ENCODE data around the gene SLC22A8.
"Not testable (repeated sequence)": the region's sequence is repeated elsewhere in the genome, so short reads cannot be mapped to it uniquely, and the experiment has no call there.

SLC22A8 gene, protein sequence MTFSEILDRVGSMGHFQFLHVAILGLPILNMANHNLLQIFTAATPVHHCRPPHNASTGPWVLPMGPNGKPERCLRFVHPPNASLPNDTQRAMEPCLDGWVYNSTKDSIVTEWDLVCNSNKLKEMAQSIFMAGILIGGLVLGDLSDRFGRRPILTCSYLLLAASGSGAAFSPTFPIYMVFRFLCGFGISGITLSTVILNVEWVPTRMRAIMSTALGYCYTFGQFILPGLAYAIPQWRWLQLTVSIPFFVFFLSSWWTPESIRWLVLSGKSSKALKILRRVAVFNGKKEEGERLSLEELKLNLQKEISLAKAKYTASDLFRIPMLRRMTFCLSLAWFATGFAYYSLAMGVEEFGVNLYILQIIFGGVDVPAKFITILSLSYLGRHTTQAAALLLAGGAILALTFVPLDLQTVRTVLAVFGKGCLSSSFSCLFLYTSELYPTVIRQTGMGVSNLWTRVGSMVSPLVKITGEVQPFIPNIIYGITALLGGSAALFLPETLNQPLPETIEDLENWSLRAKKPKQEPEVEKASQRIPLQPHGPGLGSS

DNA sequence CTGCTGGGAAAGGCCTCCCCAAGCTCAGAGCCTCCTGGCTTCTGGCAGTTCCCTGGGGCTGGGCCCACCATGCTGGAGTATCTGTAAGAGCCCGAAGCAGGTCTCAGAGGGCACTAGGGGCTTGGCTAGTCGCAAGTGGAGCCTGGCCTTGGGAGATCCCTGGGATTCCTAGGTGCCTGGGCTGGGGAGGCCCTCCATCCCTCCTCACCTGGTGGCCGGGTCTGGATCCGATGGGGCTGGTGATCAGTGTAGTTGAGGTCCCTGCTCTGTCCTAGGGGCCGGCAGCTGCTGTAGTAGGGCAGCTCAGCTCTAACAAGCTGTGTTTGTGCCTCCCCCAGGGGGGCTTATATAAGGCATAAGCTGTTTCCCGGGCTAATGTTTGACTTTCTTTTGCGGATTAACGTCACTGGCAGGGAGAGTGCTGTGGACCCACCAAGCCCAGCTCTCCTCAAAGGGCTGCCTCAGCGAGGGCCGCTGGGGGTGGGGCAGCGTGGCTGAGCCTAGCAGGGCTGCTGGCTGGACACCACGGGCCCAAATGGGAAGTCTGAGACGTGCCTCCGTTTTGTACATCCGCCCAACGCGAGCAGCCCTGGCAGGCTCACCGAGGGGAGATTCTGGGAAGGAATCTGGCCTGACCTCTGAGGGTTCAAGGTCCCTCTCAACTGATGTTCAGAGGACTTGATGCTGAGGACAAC is at the start of gene SLC22A8:
SLC22A8 (minus strand) TSS at position 321 of the 695 bp plus-strand sequence. CDS start 883 bp downstream, outside the sequence.
- H3K4me3 ChIP-seq (ENCODE audit: low read depth, low read length): no peak within 1 kb of the TSS

DNA sequence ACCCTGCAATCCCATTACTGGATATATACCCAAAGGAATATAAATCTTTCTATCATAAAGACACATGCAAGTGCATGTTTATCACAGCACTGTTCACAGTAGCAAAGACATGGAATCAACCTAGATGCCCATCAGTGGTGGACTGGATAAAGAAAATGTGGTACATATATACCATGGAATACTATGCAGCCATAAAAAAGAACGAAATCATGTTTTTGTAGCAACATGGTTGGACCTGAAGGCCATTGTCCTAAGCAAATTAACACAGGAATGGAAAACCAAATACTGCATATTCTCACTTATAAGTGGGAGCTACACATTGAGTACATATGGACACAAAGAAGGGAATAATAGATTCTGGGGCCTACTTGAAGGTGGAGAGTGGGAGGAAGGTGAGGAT is 30.6 kb upstream of the SLC22A8 start:
- H3K4me3 ChIP-seq (ENCODE audit: low read depth, low read length): not testable (repeated sequence)

DNA sequence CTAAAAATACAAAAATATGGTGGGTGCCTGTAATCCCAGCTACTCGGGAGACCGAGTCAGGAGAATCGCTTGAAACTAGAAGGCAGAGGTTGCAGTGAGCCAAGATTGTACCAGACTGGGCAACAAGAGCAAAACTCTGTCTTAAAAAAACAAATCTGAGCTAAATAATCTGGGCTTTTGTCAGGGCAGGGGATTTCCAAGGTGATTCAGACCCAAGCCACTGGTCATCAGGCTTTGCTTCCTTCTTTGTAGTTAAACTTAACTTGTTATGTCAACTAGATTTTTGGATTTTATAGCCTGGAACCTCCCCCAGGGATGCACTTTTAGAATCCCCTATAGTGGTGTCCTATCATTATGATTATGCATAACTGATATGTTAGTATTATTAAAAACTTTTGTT is 27.0 kb upstream of the SLC22A8 start:
- no peak overlapping the region for H3K4me3 ChIP-seq (ENCODE audit: low read depth, low read length)

DNA sequence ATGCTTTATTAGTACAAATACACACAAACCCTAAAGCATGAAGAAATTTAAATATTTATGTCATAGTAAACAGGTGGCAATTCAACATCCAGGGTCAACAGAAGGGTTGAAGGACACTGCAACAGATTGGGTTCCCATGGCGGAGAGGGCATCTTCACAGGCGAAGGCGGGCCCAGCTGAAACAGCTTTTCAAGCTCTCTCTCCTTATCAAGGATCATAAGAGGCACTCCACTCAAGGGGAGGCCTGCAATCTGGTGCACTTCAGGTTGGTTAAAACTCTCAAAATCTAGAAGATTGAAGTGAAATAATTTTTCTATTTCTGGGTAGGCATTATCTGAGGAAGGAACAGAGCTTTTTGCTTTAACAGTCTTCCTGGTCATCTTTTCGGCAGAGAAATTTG is 16.8 kb upstream of the SLC22A8 start:
- no peak overlapping the region for H3K4me3 ChIP-seq (ENCODE audit: low read depth, low read length)

DNA sequence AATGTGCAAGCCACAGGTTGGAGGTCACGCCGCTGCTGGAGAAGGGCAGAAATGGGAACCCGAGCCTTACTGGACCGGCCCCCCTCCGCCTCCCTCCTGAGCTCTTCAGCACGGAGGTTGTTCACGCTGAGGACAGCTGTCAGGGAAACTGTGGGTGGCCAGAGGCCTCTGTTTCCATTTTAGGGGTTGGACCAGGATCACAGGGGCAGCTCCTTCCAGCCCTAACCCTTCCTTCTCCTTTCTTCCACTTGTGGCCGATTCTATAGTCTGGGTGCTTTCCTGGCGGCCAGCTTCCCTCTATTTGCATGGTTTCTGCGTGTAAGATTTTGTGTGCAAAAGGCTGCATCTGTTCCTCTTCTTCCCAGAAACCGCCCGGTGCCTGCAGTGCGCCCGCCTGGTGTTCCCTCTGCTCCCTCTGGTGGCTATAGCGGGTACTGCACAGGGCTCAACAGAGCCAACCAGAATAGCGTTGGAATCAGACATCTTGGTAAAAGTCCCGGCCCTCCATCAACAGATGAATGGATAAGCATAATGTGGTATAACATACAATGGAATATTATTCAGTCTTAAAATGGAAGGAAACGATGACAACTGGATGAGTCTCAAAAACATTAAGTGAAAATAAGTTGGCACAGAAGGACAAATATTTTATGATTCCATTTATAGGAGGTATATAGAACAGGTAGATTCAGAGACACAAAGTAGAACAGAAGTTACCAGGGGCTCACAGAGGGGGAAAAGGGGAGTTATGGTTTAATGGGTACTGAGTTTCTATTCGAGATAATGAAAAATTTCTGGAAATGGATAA is 8.4 kb upstream of the SLC22A8 start:
- H3K4me3 ChIP-seq (ENCODE audit: low read depth, low read length): no peak overlapping the region

DNA sequence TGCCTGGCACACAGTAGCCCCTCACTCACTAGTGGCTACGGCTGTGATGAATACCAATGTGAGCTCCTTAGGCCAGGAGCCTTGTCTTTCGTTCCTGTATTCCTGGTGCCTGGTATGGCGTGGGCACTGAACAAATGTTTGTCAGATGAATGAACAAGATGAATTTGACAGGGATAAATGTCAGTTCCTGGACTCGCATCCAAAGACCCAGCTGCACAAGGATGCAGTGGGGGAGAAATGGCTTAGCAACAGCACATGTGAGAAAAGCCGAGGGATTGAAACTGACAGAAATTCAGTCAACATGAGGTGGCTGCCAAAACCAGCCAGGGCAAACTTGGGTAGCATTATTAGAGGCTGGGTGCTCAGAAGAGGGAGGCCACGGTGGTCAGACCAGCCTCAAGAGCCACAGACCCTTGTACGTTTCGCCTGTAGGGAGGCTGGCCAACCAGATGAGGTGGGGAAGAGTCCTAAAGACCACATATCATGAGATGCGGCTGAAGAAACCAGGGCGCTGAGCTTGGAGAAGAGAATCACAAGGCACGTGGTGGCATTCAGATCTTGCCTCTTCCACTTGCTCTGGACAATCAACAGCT is 7.7 kb upstream of the SLC22A8 start:
- H3K4me3 ChIP-seq (ENCODE audit: low read depth, low read length): no peak overlapping the region

DNA sequence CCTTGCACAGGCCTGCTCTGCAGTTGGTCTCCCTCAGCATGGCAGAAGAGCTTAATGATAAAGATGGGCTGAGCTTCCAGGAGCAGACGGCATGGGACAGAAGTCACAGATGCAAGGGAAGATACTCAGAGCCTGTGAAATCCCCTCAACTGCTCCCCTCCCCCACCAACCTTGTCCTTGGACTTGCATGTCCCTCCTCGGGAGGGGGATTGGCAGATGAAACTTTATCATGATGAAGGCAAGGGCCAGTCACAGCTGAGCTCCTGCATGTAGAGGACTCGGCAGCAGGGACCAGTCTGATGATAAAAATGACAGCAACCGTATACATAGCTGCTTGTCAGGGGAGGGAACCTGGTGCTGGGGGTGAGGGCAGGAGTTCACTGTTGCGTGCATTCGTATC is 6.8 kb upstream of the SLC22A8 start:
- H3K4me3 ChIP-seq (ENCODE audit: low read depth, low read length): no peak overlapping the region

DNA sequence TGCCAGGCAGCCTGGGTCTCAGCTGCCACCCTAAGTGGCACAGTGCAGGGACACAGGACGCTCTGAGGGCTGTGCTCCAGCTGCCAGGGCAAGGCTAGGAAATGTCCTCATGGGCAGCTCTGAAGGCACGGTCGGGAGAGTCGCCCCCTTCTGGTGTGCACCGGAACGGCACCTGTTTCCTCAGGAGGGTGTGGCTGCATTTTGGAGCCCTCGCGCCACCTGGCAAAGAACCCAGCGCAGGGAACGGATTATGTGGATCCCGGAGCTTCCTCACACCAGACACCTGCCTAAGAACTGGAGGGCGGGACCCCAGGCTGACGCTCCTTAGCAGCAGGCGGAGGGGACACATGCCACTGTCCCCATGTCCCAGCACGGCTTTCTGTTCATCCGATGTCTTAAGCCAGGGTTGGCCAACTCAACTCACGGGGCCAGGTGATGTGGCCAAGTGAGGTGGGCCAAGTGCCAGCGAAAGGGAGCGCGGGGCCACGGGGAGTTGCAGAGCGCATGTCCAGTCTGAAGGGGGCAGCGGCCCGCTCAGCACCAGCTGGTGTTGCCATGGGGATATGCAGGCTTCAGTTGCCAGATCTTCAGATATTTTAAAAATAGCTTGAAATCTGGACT is 5.1 kb upstream of the SLC22A8 start:
- H3K4me3 ChIP-seq (ENCODE audit: low read depth, low read length): no peak overlapping the region

DNA sequence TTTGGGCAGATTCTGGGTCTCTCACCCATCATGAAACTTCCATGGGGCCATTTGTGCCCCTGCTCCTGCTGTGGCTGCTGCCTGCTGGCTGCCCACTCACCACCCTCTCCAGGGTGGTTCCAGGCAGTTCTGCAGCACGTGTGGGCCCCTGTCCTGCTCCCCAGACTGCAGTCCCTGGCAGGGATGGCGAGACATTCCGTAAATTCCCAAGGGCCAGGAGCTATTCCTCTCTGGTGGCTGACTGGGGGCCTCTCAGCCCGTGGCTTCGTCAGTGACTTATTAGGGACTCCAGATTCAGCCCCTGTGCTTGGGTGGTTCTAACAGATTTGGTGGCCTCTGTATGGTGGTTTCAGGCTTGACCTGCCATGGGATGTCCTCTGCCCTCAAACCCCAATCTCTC is 3.9 kb upstream of the SLC22A8 start:
- no peak overlapping the region for H3K4me3 ChIP-seq (ENCODE audit: low read depth, low read length)

DNA sequence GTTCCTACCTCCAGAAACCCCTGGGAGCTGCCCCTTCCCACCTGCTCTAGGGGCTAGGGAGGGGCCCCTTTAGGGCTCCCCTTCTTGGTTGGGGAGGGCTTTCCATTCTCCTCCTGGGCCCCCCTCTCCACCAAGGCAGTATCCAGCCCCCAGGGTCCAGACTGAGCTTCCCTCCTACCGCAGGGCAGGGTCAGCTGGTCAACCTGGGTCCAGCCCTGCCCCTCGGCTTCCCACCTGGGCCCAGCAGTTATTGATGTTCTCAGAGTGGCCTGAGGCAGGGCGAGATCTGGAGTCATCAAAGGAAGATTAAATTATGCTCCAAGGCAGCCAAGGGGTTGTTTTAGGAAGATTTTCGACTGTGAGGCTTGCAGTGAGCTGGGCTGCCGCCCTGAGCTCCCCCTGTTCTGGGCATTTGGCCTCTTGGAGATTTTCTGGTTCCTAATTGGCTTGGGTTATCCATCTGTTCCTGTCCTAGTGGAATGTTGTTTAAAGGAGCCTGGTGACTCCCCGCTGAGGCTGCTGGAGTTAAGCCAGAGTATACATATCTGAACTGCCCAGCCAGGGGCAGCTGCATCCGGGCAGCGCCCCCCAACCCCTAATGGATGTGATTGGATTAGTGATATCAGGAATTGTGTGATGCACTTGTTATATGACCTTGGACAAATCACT is 1.8 kb upstream of the SLC22A8 start:
- H3K4me3 ChIP-seq (ENCODE audit: low read depth, low read length): no peak overlapping the region

DNA sequence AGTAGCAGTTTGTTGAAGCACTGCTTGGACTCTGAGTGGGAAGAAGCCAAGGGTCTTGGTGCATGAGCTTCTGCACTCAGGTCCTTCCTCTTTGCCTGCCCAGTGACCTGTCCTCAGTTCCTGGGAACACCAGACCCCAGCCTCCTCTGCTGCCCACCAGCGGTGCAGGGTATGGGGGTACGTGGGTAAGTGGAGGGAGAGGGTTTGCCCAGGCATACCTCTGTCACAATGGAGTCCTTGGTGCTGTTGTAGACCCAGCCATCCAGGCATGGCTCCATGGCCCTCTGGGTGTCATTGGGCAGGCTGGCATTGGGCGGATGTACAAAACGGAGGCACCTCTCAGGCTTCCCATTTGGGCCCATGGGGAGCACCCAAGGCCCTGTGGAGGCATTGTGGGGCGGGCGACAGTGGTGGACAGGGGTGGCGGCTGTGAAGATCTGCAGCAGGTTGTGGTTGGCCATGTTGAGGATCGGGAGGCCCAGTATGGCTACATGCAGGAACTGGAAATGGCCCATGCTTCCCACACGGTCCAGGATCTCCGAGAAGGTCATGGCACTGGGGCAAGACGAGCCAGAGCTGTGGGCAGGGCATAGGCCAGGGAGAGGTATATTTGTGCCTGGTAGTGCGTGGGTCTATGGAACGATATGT is 1.1 kb downstream of the SLC22A8 start:
- H3K4me3 ChIP-seq (ENCODE audit: low read depth, low read length): no peak overlapping the region

DNA sequence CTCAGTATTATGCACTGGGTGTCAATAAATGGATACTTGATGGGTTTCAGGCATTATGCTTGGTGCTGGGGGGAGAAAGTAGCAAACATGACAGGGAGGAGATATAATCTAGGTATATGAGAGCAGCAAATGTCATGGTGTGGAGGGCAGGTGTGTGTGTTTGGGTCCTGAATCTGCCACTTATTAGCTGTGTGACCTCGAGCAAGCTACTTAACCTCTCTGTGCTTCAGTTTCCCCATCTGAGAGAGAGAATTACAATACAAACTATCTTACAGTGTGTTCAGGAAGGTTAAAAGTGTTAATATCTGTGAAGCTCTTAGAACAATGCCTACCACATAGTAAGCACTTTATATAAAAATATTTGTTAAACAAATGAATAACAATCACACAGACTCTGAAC is 2.8 kb downstream of the SLC22A8 start:
- H3K4me3 ChIP-seq (ENCODE audit: low read depth, low read length): no peak overlapping the region

DNA sequence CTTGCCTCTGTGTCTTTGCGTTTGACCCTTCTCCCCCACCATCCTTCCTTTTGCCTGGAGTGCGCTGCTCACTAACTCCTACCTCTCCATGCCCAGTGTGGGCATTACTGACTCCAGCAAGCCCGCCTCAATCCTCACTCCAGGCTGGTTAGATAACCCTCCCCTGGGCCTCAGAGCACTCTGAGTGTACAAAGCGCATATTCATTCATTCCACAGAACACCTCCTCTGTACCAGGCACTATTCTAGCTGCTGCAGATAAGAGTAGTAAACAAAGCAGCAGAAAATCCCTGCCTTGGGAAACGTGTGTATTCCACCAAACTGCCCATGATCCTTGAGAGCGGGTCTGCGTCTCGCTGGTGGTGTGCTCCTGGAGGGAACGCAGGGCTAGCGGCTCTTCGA is 3.2 kb downstream of the SLC22A8 start:
- no peak overlapping the region for H3K4me3 ChIP-seq (ENCODE audit: low read depth, low read length)

DNA sequence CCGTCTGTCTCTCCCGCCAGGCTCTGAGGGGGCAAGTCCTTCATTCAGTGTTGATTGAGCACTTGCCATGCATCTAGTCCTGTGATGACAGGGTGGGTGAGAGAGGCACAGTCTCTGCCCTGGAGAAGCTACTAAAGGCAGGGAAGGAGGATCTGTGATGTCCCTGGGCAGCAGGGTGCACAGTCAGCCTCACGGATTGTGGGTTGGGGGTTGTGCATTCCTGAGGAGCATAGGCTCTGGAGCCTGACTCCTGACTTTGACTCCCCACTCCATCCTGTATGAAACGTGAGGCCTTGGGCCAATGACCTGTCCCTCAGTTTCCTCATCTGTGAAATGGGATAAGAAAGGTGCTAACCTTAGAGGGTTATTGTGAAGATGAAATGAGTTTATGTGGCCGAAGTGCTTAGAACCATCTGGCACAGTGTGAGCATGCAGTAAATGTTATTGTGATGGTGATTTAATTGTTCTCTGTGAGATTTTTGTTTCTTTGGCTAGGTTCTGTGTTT is 4.7 kb downstream of the SLC22A8 start:
- no peak overlapping the region for H3K4me3 ChIP-seq (ENCODE audit: low read depth, low read length)

DNA sequence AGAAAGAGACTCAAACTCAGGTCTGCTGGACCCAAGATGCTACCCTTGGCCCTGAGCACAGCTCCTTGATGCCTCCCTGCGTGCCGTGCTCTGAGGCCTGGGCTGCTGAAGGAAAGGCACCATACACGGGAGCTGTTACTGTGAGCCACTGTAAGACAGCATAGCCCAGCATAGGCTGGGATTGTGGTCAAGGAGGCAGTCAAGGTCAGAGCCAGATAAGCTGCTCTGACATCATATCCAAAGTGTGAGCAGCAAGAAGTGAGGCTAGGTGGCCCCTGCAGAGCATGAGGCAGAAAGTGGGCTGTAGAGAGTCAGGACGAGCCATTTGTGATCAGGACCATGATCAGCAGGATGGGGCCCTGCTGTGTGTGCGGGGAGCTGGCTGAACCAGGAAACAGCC is 7.7 kb downstream of the SLC22A8 start:
- H3K4me3 ChIP-seq (ENCODE audit: low read depth, low read length): no peak overlapping the region

DNA sequence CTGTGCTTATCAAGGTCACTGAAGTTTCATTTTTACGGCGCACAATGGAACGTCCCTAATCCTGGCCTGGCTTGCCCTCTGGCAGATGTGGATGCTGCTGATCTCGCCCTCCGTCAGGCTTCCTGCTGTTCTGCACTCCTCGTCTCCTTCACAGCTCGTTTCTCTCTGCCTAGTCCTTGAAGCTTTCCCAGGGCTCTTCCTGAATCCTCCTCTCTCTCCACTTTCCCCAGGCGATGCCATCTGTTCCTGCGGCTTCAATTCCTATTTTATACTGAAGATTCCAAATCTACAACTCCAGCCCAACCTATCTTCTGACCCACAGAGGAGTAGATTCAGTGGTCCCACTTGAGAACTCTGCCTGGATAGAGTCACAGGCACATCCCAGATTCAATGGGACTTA is 14.2 kb downstream of the SLC22A8 start:
- H3K4me3 ChIP-seq (ENCODE audit: low read depth, low read length): no peak overlapping the region

DNA sequence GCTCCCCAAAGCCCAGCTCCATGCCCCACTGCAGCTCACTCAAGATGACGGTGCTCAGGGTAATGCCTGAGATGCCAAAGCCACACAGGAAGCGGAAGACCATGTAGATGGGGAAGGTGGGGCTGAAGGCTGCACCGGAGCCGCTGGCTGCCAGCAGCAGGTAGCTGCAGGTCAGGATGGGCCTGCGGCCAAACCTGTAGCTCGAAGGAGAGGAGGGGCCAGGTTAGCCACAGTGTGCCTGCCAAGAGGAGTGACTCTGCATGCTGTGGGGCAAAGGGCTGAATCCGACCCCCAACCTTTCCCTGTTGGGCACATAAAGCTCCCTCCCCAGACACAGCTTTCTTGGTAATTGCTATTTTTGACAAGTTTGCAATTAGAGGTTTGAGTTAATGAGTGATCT is 16.0 kb downstream of the SLC22A8 start:
- no peak overlapping the region for H3K4me3 ChIP-seq (ENCODE audit: low read depth, low read length)

DNA sequence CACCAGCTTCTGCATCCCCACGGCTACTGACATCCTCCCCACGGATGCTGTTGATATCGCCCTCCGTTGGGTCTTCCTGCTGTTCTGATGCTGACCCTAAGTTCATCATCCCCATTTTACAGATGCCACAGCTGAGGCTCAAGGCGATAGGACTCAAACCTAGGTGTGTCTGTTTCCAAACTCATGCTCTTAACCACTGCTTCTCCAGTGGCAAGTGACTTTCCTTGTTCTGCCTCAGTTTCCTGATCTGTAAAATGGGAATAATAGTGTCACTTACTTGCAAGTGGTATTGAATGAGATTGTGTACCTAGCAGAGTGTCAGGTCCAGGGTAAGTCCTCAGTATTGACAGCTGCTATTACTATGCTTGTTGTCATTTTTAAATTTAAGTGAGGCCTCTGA is 16.5 kb downstream of the SLC22A8 start:
- H3K4me3 ChIP-seq (ENCODE audit: low read depth, low read length): no peak overlapping the region

DNA sequence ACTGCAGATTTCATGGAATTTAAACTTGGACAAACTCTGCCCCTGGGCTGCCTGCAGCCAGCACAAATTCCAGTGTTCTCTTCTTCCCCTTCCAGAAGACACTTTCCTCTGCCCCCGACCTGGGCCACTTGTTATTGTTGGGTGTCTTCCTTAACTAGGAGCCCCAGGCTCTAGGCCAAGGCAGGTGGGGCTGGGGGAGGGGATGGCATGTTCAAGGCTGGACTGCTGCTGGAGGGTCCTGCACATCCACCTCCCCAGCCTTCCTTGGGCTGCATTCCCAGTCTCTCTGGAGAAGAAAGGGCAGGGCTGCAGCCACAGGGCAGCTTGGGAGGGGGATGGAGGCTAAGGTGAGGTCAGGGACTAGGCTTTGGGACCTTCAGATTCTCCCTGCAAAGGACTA is 19.4 kb downstream of the SLC22A8 start:
- no peak overlapping the region for H3K4me3 ChIP-seq (ENCODE audit: low read depth, low read length)
